Hematopoietic multipotent progenitor cell treated with erythropoietin and hydrocortisone succinate and interleukin-3 and kit ligand, for 8 days (in vitro differentiated cells): Measurements from ENCODE around the gene GSK3A.

Experiments
- DNase-seq: peaks from one replicate; pipeline ENCODE4 v3.0.0-alpha.2; 2015

The GSK3A gene

GRCh38 chr19:42247640-42248199 lies 5.3 kb upstream of the GSK3A start:
- no peak for DNase-seq

GRCh38 chr19:42246922-42247639 lies 4.7 kb upstream of the GSK3A start:
- peak; percentile 67 for DNase-seq

GRCh38 chr19:42246143-42246921 lies 3.9 kb upstream of the GSK3A start:
- no peak for DNase-seq

- DNase-seq = no peak
Observed at GRCh38 chr19:42245231-42245630, 2.8 kb upstream of the GSK3A start.

- peak; percentile 97 for DNase-seq
Observed at GRCh38 chr19:42244347-42245220, 2.2 kb upstream of the GSK3A start.

GRCh38 chr19:42242069-42242511 lies 312 bp downstream of the GSK3A start:
- DNase-seq = peak; percentile 32

- no peak for DNase-seq
Observed at GRCh38 chr19:42241279-42241678, 1.1 kb downstream of the GSK3A start.

GRCh38 chr19:42239544-42240220 lies 2.7 kb downstream of the GSK3A start:
- no peak for DNase-seq

- DNase-seq = no peak
Observed at GRCh38 chr19:42235181-42235580, 7.2 kb downstream of the GSK3A start.

- DNase-seq = no peak
Observed at GRCh38 chr19:42234364-42234763, 8.0 kb downstream of the GSK3A start.

- no peak for DNase-seq
Observed at GRCh38 chr19:42233678-42234292, 8.6 kb downstream of the GSK3A start.

- DNase-seq = no peak
Observed at GRCh38 chr19:42233106-42233505, 9.3 kb downstream of the GSK3A start.

GRCh38 chr19:42232435-42232834 lies 10.0 kb downstream of the GSK3A start:
- DNase-seq = no peak

GRCh38 chr19:42230571-42230970 lies 11.8 kb downstream of the GSK3A start:
- no peak for DNase-seq

GRCh38 chr19:42229855-42230351 lies 12.5 kb downstream of the GSK3A start:
- peak; percentile 88 for DNase-seq

- DNase-seq = peak; percentile 91
Observed at GRCh38 chr19:42229301-42229854, 13.0 kb downstream of the GSK3A start.

GRCh38 chr19:42228641-42229040 lies 13.8 kb downstream of the GSK3A start:
- peak; percentile 70 for DNase-seq

- DNase-seq = no peak
Observed at GRCh38 chr19:42226886-42227285, 15.5 kb downstream of the GSK3A start.

GRCh38 chr19:42225718-42226292 lies 16.6 kb downstream of the GSK3A start:
- no peak for DNase-seq

- no peak for DNase-seq
Observed at GRCh38 chr19:42224940-42225717, 17.3 kb downstream of the GSK3A start.
